A549 (cell line): ENCODE data around the gene STK11IP. TPM values are rescaled to one million over a fixed set of nuclear protein-coding genes. Genes with fewer than 3 reads are reported as not detected.
A peak's percentile ranks its signal among the peaks of the same experiment; 100 is the strongest.

Experiments used
- ATAC-seq, 2 experiments: fragments of 200-7000 bp in 1 of 2; fragments of >200 bp in 1 of 2; cut with Nextera tagmentation in 1 of 2; cut with Tn5 transposase in 1 of 2; 3 replicates each; pipeline versions ENCODE4 v1.8.0 to v1.9.1; 2018 to 2020; ENCODE audit warnings: mild to moderate bottlenecking in 1 of 2, moderate library complexity in 1 of 2
- CTCF ChIA-PET: fragments of 300-600 bp; sonication (Branson Sonifier 250); formaldehyde crosslinking; extraction: SDS; loops from one replicate; lab custom pipeline; 2021; ENCODE audit warnings: antibody characterized with exemption, inconsistent platforms; lab: Yijun Ruan, JAX
- POLR2A ChIA-PET: fragments of 350-600 bp; formaldehyde crosslinking; extraction: SDS; loops from one replicate; lab custom pipeline; 2021; ENCODE audit warnings: antibody characterized with exemption, inconsistent platforms; lab: Yijun Ruan, JAX
- DNase-seq, 2 experiments: peaks; one replicate each; pipeline versions ENCODE4 v3.0.0 to v3.0.0-alpha.2; 2011 to 2016; ENCODE audit warnings: low read depth in 1 of 2, low spot score in 1 of 2
- FAIRE-seq: peaks from 2 replicates; lab custom pipeline; 2011; peaks lifted over from hg19 to GRCh38; lab: Jason Lieb, UNC
- H3K27ac ChIP-seq, 2 experiments: fragments of >200 bp; sonication (Bioruptor Twin); formaldehyde crosslinking; 3 replicates each; pipeline ENCODE4 v1.5.1; 2016 to 2017
- H3K4me1 ChIP-seq: fragments of >200 bp; sonication (Bioruptor Twin); formaldehyde crosslinking; 3 replicates; pipeline ENCODE4 v1.6.1; 2016
- H3K4me2 ChIP-seq: fragments of >200 bp; sonication (Bioruptor Twin); formaldehyde crosslinking; 3 replicates; pipeline ENCODE4 v1.6.1; 2016
- H3K4me3 ChIP-seq: fragments of >200 bp; sonication (Bioruptor Twin); formaldehyde crosslinking; 3 replicates; pipeline ENCODE4 v1.5.1; 2016
- H3K9me3 ChIP-seq: fragments of >200 bp; sonication (Bioruptor Twin); formaldehyde crosslinking; 3 replicates; pipeline ENCODE4 v1.6.1; 2016
- BHLHE40 ChIP-seq: IDR thresholded peaks from 2 replicates; pipeline ENCODE4 v1.6.1; 2012; ENCODE audit warnings: low read depth, low read length, inconsistent platforms
- CBX2 ChIP-seq: fragments of 200-600 bp; sonication (generic); IDR thresholded peaks from 2 replicates; pipeline ENCODE4 v1.6.1; 2016; ENCODE audit warnings: low read depth, mild to moderate bottlenecking, borderline replicate concordance
- CEBPB ChIP-seq, 2 experiments: fragments of >200 bp in 1 of 2; sonication (Bioruptor Twin) in 1 of 2; formaldehyde crosslinking in 1 of 2; IDR thresholded peaks; 2 replicates each; pipeline ENCODE4 v1.6.1; 2012 to 2016
- CHD2 ChIP-seq: fragments of 150-350 bp; IDR thresholded peaks from 2 replicates; pipeline ENCODE4 v1.6.1; 2014; ENCODE audit warnings: low read length; ENCODE audit not compliant: partially characterized antibody
- EHMT2 ChIP-seq: fragments of 200-600 bp; sonication (generic); IDR thresholded peaks from 2 replicates; pipeline ENCODE4 v1.6.1; 2016; ENCODE audit warnings: antibody characterized with exemption, low read depth, mild to moderate bottlenecking, moderate library complexity
- ESRRA ChIP-seq: fragments of 150-350 bp; IDR thresholded peaks from 2 replicates; pipeline ENCODE4 v1.6.1; 2014; ENCODE audit warnings: mild to moderate bottlenecking, low read length, borderline replicate concordance
- FOSB ChIP-seq: fragments of 250-450 bp; sonication (Bioruptor Pico); IDR thresholded peaks from 2 replicates; pipeline ENCODE4 v1.5.0; 2020; ENCODE audit warnings: mild to moderate bottlenecking, moderate library complexity
- FOSL2 ChIP-seq, 2 experiments: fragments of 450-650 bp in 1 of 2; fragments of >200 bp in 1 of 2; sonication (Bioruptor Twin) in 1 of 2; formaldehyde crosslinking; IDR thresholded peaks; 2 replicates each; pipeline versions ENCODE4 v1.5.0 to v1.6.1; 2016 to 2020; ENCODE audit warnings: mild to moderate bottlenecking in 1 of 2, moderate library complexity in 1 of 2
- FOXS1 ChIP-seq: fragments of 250-450 bp; sonication (Bioruptor Pico); IDR thresholded peaks from 2 replicates; pipeline ENCODE4 v1.5.0; 2020; ENCODE audit warnings: mild to moderate bottlenecking, moderate library complexity
- HDAC2 ChIP-seq: fragments of 200-600 bp; sonication (generic); IDR thresholded peaks from 2 replicates; pipeline ENCODE4 v1.6.1; 2016
- HEYL ChIP-seq: fragments of 250-450 bp; sonication (Bioruptor Pico); IDR thresholded peaks from 2 replicates; pipeline ENCODE4 v1.8.0; 2021; ENCODE audit warnings: mild to moderate bottlenecking, moderate library complexity
- HOXB13 ChIP-seq: fragments of 250-450 bp; sonication (Bioruptor Pico); IDR thresholded peaks from 2 replicates; pipeline ENCODE4 v1.5.0; 2020; ENCODE audit warnings: low read depth, mild to moderate bottlenecking, moderate library complexity
- HOXB5 ChIP-seq: fragments of 250-450 bp; sonication (Bioruptor Pico); IDR thresholded peaks from 2 replicates; pipeline ENCODE4 v1.5.0; 2020; ENCODE audit warnings: mild to moderate bottlenecking, moderate library complexity
- JUNB ChIP-seq: fragments of >200 bp; sonication (Bioruptor Twin); formaldehyde crosslinking; IDR thresholded peaks from 2 replicates; pipeline ENCODE4 v1.6.1; 2016
- KDM1A ChIP-seq: fragments of 200-600 bp; sonication (generic); IDR thresholded peaks from 2 replicates; pipeline ENCODE4 v1.6.1; 2016; ENCODE audit warnings: low read depth, mild to moderate bottlenecking
- KDM5A ChIP-seq: fragments of 200-600 bp; sonication (generic); IDR thresholded peaks from 2 replicates; pipeline ENCODE4 v1.6.1; 2016; ENCODE audit warnings: antibody characterized with exemption, mild to moderate bottlenecking
- MAZ ChIP-seq: fragments of 150-350 bp; IDR thresholded peaks from 2 replicates; pipeline ENCODE4 v1.6.1; 2014; ENCODE audit warnings: antibody characterized with exemption, low read depth, low read length, borderline replicate concordance
- MYC ChIP-seq: IDR thresholded peaks from 2 replicates; pipeline ENCODE4 v1.6.1; 2012; ENCODE audit warnings: mild to moderate bottlenecking, inconsistent platforms, low read length, improper control_type of control experiment, borderline replicate concordance
- POLR2A ChIP-seq: IDR thresholded peaks from 2 replicates; pipeline ENCODE4 v1.6.1; 2012; ENCODE audit warnings: mild to moderate bottlenecking, low read length
- POLR2AphosphoS2 ChIP-seq: conservative IDR thresholded peaks from 2 replicates; pipeline ENCODE4 v1.6.1; 2012; ENCODE audit warnings: low read length, improper control_type of control experiment, inconsistent platforms
- RAD21 ChIP-seq, 2 experiments: fragments of >200 bp in 1 of 2; sonication (Bioruptor Twin) in 1 of 2; formaldehyde crosslinking in 1 of 2; IDR thresholded peaks in 1 of 2; conservative IDR thresholded peaks in 1 of 2; 2 replicates in 1 of 2; 3 replicates in 1 of 2; pipeline ENCODE4 v1.6.1; 2012 to 2018; ENCODE audit warnings: inconsistent platforms in 1 of 2
- RFX5 ChIP-seq: fragments of 450-650 bp; IDR thresholded peaks from 2 replicates; pipeline ENCODE4 v1.7.1; 2014; ENCODE audit warnings: antibody characterized with exemption, mild to moderate bottlenecking, moderate library complexity
- RNF2 ChIP-seq: fragments of 200-600 bp; sonication (generic); IDR thresholded peaks from 2 replicates; pipeline ENCODE4 v1.6.1; 2016; ENCODE audit warnings: low read depth, mild to moderate bottlenecking, antibody characterized with exemption, moderate library complexity, borderline replicate concordance
- TFCP2L1 ChIP-seq: fragments of 250-450 bp; sonication (Bioruptor Pico); IDR thresholded peaks from 2 replicates; pipeline ENCODE4 v1.5.0; 2021; ENCODE audit warnings: mild to moderate bottlenecking
- ZNF302 ChIP-seq: fragments of 250-450 bp; sonication (Bioruptor Pico); IDR thresholded peaks from 2 replicates; pipeline ENCODE4 v1.9.0; 2021; ENCODE audit warnings: inconsistent platforms, mild to moderate bottlenecking, moderate library complexity
- WGBS: methylation state at CpG from one replicate; pipeline ENCODE4 v1.1.6; 2017; ENCODE audit errors: missing lambda C conversion rate; 5-methylcytosine and 5-hydroxymethylcytosine counted together
- polyA plus RNA-seq, 4 experiments: library from polyadenylated mRNA; depleted of rRNA in 3 of 4; stranded (reverse); fragments of >200 nt; fragmentation: RNase III in 1 of 4; extraction: RNeasy Plus Mini Kit Qiagen cat#74134 plus additional on column Dnase treatment in 1 of 4; gene quantifications; 2 replicates in 3 of 4; 3 replicates in 1 of 4; pipeline ENCODE4 v1.2.3, GENCODE V29; 2011 to 2017
- TF ChIP-seq, protein P1 (sequence below): fragments of 450-650 bp; IDR thresholded peaks from 2 replicates; pipeline ENCODE4 v1.6.1; 2014; ENCODE audit warnings: antibody characterized with exemption
- TF ChIP-seq, protein P2 (sequence below): fragments of 200-600 bp; sonication (generic); IDR thresholded peaks from 2 replicates; pipeline ENCODE4 v1.6.1; 2016; ENCODE audit warnings: antibody characterized with exemption, mild to moderate bottlenecking, moderate library complexity
- TF ChIP-seq, protein P3 (sequence below): fragments of >200 bp; sonication (Bioruptor Twin); formaldehyde crosslinking; IDR thresholded peaks from 2 replicates; pipeline ENCODE4 v1.6.1; 2016
- TF ChIP-seq, protein P4 (sequence below): fragments of >200 bp; sonication (Bioruptor Twin); formaldehyde crosslinking; IDR thresholded peaks from 3 replicates; pipeline ENCODE4 v1.5.1; 2016
- TF ChIP-seq, protein P5 (sequence below): IDR thresholded peaks from 2 replicates; pipeline ENCODE4 v1.6.1; 2012
- TF ChIP-seq, protein P6 (sequence below): IDR thresholded peaks from 2 replicates; pipeline ENCODE4 v1.6.1; 2012; ENCODE audit warnings: low read depth, borderline replicate concordance
- TF ChIP-seq, protein P7 (sequence below): fragments of 150-350 bp; IDR thresholded peaks from 2 replicates; pipeline ENCODE4 v1.6.1; 2014; ENCODE audit warnings: low read depth, mild to moderate bottlenecking, low read length

The STK11IP gene
- polyA plus RNA-seq, 2 of the 4 experiments (the other 2 are of a cell fraction) = 13.3 to 18.8 TPM

DNA sequence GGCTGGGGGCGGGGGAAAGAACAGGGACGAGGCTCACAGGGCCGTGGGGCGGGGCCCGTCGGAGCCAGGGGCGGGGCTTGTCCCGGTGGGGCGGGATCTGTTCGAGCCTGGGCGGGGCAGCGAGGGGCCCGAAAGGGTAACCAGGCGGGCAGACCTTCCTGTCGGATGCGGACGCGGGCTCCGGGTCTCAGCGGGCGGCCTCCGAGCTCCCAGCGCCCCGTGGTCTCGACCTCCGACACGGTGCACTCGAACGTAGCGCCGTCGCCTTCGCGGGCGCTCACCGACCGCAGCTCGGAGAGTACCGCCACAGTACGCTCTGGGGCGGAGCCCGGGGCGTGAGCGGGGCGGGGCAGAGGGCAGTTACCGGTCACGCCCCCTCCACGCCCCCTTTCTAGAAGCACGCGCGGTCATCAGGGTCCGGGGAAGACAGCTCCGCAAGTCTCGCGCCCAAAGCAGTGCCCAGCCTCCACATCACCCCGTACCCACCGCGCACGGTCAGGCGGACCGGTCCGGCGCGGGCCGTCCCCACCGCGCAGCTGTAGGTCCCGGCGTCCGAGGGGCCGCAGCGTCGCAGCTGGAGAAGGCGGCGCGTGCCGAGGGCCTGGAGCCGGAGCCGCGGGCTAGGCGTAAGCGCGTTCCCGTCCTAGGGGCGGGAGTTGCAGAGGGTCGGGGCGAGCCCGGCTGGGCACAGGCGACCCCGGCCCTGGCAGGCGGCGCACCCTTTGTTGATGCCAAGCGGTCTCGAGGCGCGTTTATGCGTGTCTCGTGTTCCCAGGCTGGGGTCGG, 45.1 kb upstream of the STK11IP start:
- Histone ChIP-seq H3K4me2 (peak overlapping the region; percentile 100), H3K27ac (peak overlapping the region; percentile 70 to 81), H3K4me1 (peaks cover 16% of the 10 kb centered on the region), H3K9me3 (no peaks in the 10 kb centered on the region), H3K4me3 (peak overlapping the region; percentile 76)
- DNase-seq = peak; percentile 75 to 80
- CTCF ChIA-PET = interaction anchor here (1.5 to 5.8 kb wide), 6 partner anchors 8 to 89 kb away, joined by 3 to 51 read pairs (median 12); partner anchors contain the start of genes CHPF and TMEM198
- POLR2A ChIA-PET = interaction anchor here (1.1 to 1.2 kb wide), 3 partner anchors 8 to 45 kb away, joined by 3 read pairs; partner anchors contain the start of genes CHPF, OBSL1, STK11IP and TMEM198
- ATAC-seq = peak; percentile 76 to 90
- 26% methylated on average over 21 of the region's 99 CpGs for WGBS
- no peak for FAIRE-seq
- no peak for TF ChIP-seq POLR2AphosphoS2
- TF ChIP-seq CEBPB (IDR thresholded peaks at IDR 0.05) = no peak
- no peak for TF ChIP-seq HEYL
- no peak for TF ChIP-seq ZNF302 (CRISPR knock-in tag)
- peak; percentile 27; the same call in 1 of the 2 replicates for TF ChIP-seq HOXB13 (CRISPR knock-in tag)
- TF ChIP-seq FOXS1 (CRISPR knock-in tag) = no peak
- TF ChIP-seq, protein P1, sequence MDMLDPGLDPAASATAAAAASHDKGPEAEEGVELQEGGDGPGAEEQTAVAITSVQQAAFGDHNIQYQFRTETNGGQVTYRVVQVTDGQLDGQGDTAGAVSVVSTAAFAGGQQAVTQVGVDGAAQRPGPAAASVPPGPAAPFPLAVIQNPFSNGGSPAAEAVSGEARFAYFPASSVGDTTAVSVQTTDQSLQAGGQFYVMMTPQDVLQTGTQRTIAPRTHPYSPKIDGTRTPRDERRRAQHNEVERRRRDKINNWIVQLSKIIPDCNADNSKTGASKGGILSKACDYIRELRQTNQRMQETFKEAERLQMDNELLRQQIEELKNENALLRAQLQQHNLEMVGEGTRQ = no peak
- TF ChIP-seq, protein P2, sequence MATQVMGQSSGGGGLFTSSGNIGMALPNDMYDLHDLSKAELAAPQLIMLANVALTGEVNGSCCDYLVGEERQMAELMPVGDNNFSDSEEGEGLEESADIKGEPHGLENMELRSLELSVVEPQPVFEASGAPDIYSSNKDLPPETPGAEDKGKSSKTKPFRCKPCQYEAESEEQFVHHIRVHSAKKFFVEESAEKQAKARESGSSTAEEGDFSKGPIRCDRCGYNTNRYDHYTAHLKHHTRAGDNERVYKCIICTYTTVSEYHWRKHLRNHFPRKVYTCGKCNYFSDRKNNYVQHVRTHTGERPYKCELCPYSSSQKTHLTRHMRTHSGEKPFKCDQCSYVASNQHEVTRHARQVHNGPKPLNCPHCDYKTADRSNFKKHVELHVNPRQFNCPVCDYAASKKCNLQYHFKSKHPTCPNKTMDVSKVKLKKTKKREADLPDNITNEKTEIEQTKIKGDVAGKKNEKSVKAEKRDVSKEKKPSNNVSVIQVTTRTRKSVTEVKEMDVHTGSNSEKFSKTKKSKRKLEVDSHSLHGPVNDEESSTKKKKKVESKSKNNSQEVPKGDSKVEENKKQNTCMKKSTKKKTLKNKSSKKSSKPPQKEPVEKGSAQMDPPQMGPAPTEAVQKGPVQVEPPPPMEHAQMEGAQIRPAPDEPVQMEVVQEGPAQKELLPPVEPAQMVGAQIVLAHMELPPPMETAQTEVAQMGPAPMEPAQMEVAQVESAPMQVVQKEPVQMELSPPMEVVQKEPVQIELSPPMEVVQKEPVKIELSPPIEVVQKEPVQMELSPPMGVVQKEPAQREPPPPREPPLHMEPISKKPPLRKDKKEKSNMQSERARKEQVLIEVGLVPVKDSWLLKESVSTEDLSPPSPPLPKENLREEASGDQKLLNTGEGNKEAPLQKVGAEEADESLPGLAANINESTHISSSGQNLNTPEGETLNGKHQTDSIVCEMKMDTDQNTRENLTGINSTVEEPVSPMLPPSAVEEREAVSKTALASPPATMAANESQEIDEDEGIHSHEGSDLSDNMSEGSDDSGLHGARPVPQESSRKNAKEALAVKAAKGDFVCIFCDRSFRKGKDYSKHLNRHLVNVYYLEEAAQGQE = no peak
- peak; percentile 31 for TF ChIP-seq POLR2A
- TF ChIP-seq, protein P3, sequence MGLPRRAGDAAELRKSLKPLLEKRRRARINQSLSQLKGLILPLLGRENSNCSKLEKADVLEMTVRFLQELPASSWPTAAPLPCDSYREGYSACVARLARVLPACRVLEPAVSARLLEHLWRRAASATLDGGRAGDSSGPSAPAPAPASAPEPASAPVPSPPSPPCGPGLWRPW = no peak
- no peak for TF ChIP-seq FOSL2 (IDR thresholded peaks at IDR 0.05)
- TF ChIP-seq FOSL2 (CRISPR knock-in tag; IDR thresholded peaks at IDR 0.05) = no peak
- TF ChIP-seq CBX2 = no peak
- no peak for TF ChIP-seq EHMT2
- TF ChIP-seq, protein P4, sequence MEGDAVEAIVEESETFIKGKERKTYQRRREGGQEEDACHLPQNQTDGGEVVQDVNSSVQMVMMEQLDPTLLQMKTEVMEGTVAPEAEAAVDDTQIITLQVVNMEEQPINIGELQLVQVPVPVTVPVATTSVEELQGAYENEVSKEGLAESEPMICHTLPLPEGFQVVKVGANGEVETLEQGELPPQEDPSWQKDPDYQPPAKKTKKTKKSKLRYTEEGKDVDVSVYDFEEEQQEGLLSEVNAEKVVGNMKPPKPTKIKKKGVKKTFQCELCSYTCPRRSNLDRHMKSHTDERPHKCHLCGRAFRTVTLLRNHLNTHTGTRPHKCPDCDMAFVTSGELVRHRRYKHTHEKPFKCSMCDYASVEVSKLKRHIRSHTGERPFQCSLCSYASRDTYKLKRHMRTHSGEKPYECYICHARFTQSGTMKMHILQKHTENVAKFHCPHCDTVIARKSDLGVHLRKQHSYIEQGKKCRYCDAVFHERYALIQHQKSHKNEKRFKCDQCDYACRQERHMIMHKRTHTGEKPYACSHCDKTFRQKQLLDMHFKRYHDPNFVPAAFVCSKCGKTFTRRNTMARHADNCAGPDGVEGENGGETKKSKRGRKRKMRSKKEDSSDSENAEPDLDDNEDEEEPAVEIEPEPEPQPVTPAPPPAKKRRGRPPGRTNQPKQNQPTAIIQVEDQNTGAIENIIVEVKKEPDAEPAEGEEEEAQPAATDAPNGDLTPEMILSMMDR = no peak
- TF ChIP-seq, protein P5, sequence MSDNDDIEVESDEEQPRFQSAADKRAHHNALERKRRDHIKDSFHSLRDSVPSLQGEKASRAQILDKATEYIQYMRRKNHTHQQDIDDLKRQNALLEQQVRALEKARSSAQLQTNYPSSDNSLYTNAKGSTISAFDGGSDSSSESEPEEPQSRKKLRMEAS = peak; percentile 79
- no peak for TF ChIP-seq KDM5A
- no peak for TF ChIP-seq JUNB
- TF ChIP-seq TFCP2L1 = no peak
- TF ChIP-seq HDAC2 = no peak
- TF ChIP-seq RNF2 = 0 out of 2 replicates have a peak, but pooled peaks have one; percentile 22
- TF ChIP-seq, protein P6, sequence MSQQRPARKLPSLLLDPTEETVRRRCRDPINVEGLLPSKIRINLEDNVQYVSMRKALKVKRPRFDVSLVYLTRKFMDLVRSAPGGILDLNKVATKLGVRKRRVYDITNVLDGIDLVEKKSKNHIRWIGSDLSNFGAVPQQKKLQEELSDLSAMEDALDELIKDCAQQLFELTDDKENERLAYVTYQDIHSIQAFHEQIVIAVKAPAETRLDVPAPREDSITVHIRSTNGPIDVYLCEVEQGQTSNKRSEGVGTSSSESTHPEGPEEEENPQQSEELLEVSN = peak; percentile 79; the same call in 1 of the 2 replicates
- no peak for TF ChIP-seq BHLHE40
- TF ChIP-seq, protein P7, sequence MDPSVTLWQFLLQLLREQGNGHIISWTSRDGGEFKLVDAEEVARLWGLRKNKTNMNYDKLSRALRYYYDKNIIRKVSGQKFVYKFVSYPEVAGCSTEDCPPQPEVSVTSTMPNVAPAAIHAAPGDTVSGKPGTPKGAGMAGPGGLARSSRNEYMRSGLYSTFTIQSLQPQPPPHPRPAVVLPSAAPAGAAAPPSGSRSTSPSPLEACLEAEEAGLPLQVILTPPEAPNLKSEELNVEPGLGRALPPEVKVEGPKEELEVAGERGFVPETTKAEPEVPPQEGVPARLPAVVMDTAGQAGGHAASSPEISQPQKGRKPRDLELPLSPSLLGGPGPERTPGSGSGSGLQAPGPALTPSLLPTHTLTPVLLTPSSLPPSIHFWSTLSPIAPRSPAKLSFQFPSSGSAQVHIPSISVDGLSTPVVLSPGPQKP = no peak
- TF ChIP-seq ESRRA = no peak
- TF ChIP-seq RFX5 = no peak
- TF ChIP-seq MYC = no peak
- no peak for TF ChIP-seq CHD2
- no peak for TF ChIP-seq MAZ
- no peak for TF ChIP-seq KDM1A
- TF ChIP-seq HOXB5 = no peak
- TF ChIP-seq FOSB (CRISPR knock-in tag) = no peak
- no peak for TF ChIP-seq RAD21 (conservative IDR thresholded peaks at IDR 0.05 in 1 of 2, IDR thresholded peaks at IDR 0.05 in 1 of 2)
